H1 (cell line): ENCODE results near the gene WBP1L.

Source experiments
- HDAC2 ChIP-seq, 2 experiments: fragments of 300-600 bp in 1 of 2; sonication (generic) in 1 of 2; IDR thresholded peaks; 2 replicates each; pipeline ENCODE4 v1.6.1; 2011 to 2012; ENCODE audit warnings: low read depth in 2 of 2, low read length in 2 of 2, mild to moderate bottlenecking in 2 of 2, moderate library complexity in 2 of 2, borderline replicate concordance in 1 of 2, inconsistent platforms in 1 of 2
- ZNF274 ChIP-seq: IDR thresholded peaks from 2 replicates; pipeline ENCODE4 v1.7.0; 2012; ENCODE audit warnings: low read length, borderline replicate concordance; ENCODE audit errors: extremely low read depth

- TF ChIP-seq ZNF274 (no peak), HDAC2 (IDR thresholded peaks at IDR 0.05; ENCODE audit: borderline replicate concordance in 1 of 2, low read depth in 2 of 2, low read length in 2 of 2) (no peak)
These were observed 39.2 kb downstream of the WBP1L start for GRCh38 chr10:102782673-102783551.
